Hepatocyte (in vitro differentiated cells): ENCODE measurements around the gene CPEB1. TPM values are rescaled to one million over a fixed set of nuclear protein-coding genes. Genes with fewer than 3 reads are reported as not detected.

Source experiments
- DNase-seq: peaks from one replicate; pipeline ENCODE4 v3.0.0-alpha.2; 2016; ENCODE audit warnings: low spot score
- H2AFZ ChIP-seq: fragments of 200-600 bp; sonication (generic); 2 replicates; pipeline ENCODE4 v1.6.0; 2016; ENCODE audit warnings: antibody characterized with exemption, mild to moderate bottlenecking
- H3K27ac ChIP-seq: fragments of 200-600 bp; sonication (generic); 2 replicates; pipeline ENCODE4 v1.5.1; 2016; ENCODE audit warnings: mild to moderate bottlenecking
- H3K27me3 ChIP-seq: fragments of 200-600 bp; sonication (generic); 2 replicates; pipeline ENCODE4 v1.6.1; 2016
- H3K36me3 ChIP-seq: fragments of 200-600 bp; sonication (generic); replicated peaks from 2 replicates; pipeline ENCODE4 v1.5.1; 2016; ENCODE audit warnings: low read depth; ENCODE audit not compliant: insufficient read depth
- H3K4me1 ChIP-seq: fragments of 200-600 bp; sonication (generic); 2 replicates; pipeline ENCODE4 v1.5.1; 2016; ENCODE audit warnings: mild to moderate bottlenecking, moderate library complexity; ENCODE audit not compliant: insufficient read depth
- H3K4me2 ChIP-seq: fragments of 200-600 bp; sonication (generic); 2 replicates; pipeline ENCODE4 v1.6.0; 2016
- H3K4me3 ChIP-seq: fragments of 200-600 bp; sonication (generic); 2 replicates; pipeline ENCODE4 v1.5.1; 2016; ENCODE audit warnings: mild to moderate bottlenecking
- H3K79me2 ChIP-seq: fragments of 200-600 bp; sonication (generic); 2 replicates; pipeline ENCODE4 v1.6.0; 2017; ENCODE audit warnings: mild to moderate bottlenecking
- H3K9me2 ChIP-seq: fragments of 200-600 bp; sonication (generic); replicated peaks from 2 replicates; pipeline ENCODE4 v1.6.0; 2017; ENCODE audit warnings: mild to moderate bottlenecking; ENCODE audit not compliant: insufficient read depth
- H3K9me3 ChIP-seq: fragments of 200-600 bp; sonication (generic); 2 replicates; pipeline ENCODE4 v1.5.1; 2016; ENCODE audit warnings: low read depth, mild to moderate bottlenecking
- H4K20me1 ChIP-seq: fragments of 200-600 bp; sonication (generic); 2 replicates; pipeline ENCODE4 v1.6.0; 2016; ENCODE audit warnings: mild to moderate bottlenecking; ENCODE audit not compliant: insufficient read depth, poor library complexity, severe bottlenecking
- EZH2 ChIP-seq: fragments of 200-600 bp; sonication (generic); IDR thresholded peaks from 2 replicates; pipeline ENCODE4 v1.6.1; 2016; ENCODE audit warnings: antibody characterized with exemption, mild to moderate bottlenecking, borderline replicate concordance
- EZH2phosphoT487 ChIP-seq: fragments of 200-600 bp; sonication (generic); IDR thresholded peaks from one replicate; pipeline ENCODE4 v1.6.1; 2018; ENCODE audit warnings: antibody characterized with exemption, mild to moderate bottlenecking, low read depth, moderate library complexity; ENCODE audit not compliant: unreplicated experiment, severe bottlenecking
- WGBS: methylation state at CpG from one replicate; pipeline ENCODE4 v1.1.6; 2016; ENCODE audit warnings: low lambda C conversion rate; ENCODE audit errors: missing lambda C conversion rate; 5-methylcytosine and 5-hydroxymethylcytosine counted together
- polyA plus RNA-seq: library from polyadenylated mRNA; unstranded; fragments of >200 nt; fragmentation: Nextera tagmentation; extraction: Ambion mirVana; gene quantifications from 2 replicates; pipeline ENCODE4 v1.2.1, GENCODE V29; 2016
- total RNA-seq: library from RNA; depleted of rRNA; stranded (reverse); fragments of >200 nt; gene quantifications from 2 replicates; pipeline ENCODE4 v1.2.3, GENCODE V29; 2014
- TF ChIP-seq, protein P1 (sequence below): fragments of 200-600 bp; sonication (generic); IDR thresholded peaks from 2 replicates; pipeline ENCODE4 v1.5.1; 2016; ENCODE audit warnings: antibody characterized with exemption, mild to moderate bottlenecking; ENCODE audit not compliant: poor library complexity

The CPEB1 gene
- total and polyA plus RNA-seq, 2 experiments from 2014 or later = 0.87 to 1.9 TPM

DNA sequence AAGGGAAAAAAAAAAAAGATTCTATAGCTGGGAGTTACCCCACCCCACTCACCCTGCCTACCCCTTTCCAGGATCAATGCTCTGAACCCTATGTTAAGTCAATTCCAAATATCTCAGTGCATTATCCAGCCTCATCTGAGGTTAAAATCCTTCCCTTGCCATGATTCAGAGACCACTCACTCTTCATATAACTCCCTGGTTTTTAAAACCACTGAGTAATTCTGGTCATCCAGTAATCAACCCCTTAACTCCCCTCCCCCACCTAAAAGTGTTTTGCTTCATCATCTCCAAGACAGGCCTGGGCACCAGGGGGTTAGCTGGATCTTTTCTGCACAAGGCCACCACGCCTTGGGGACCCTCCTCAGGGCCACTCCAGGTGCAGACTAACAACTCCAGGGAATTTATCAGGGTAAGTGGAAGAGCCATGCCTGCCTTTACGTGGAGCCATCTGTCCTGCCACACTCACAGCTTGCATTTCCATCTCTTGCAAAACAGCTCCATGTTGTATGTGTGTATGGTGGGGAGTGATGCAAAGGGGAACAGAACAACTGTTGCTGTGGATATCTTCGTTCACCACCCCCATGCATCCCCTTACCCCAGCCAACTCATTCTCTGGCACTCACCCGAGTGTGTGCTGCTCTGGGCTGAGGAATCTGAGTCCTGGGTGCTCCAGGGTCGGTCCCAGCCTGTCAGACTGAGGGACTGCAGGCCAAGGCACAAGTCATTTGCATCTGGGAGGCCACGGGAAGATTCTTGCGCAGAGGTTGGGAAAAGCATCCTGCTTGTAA is 76.2 kb downstream of the CPEB1 start:
- Histone ChIP-seq H3K27ac (peak overlapping the region; percentile 60), H3K36me3 (no peaks in the 10 kb centered on the region), H3K9me2 (no peaks in the 10 kb centered on the region), H3K79me2 (no peaks in the 10 kb centered on the region), H3K9me3 (no peaks in the 10 kb centered on the region), H4K20me1 (no peaks in the 10 kb centered on the region), H3K4me3 (no peak overlapping the region), H3K4me1 (no peaks in the 10 kb centered on the region), H2AFZ (peak overlapping the region; percentile 58), H3K4me2 (peak overlapping the region; percentile 75), H3K27me3 (peaks cover 10% of the 10 kb centered on the region)
- DNase-seq = no peak
- 57% methylated on average over 7 of the region's 7 CpGs for WGBS
- no peak for TF ChIP-seq EZH2phosphoT487
- no peak for TF ChIP-seq EZH2

DNA sequence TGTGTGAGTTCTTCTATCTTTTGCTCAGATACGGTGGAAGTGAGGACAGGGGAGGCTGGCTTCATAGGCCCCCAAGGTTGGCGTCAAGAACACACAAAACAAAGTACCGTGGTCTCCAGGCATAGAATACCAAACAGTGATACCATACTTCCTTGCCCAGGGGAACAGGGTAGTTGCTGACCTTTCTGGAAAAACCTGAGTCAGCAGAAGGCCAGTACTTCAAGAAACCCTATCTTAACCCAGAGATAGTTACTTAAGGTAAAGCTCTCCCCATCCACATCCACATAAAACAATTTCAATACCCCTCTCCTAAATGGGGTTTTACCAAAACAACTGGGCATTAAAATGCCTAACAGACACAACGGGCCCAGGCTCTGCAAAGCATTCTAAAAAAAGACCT is 77.3 kb downstream of the CPEB1 start:
- no peaks in the 10 kb centered on the region for H3K27me3 ChIP-seq
- H4K20me1 ChIP-seq = no peaks in the 10 kb centered on the region
- no peak for TF ChIP-seq EZH2phosphoT487
- TF ChIP-seq, protein P1, sequence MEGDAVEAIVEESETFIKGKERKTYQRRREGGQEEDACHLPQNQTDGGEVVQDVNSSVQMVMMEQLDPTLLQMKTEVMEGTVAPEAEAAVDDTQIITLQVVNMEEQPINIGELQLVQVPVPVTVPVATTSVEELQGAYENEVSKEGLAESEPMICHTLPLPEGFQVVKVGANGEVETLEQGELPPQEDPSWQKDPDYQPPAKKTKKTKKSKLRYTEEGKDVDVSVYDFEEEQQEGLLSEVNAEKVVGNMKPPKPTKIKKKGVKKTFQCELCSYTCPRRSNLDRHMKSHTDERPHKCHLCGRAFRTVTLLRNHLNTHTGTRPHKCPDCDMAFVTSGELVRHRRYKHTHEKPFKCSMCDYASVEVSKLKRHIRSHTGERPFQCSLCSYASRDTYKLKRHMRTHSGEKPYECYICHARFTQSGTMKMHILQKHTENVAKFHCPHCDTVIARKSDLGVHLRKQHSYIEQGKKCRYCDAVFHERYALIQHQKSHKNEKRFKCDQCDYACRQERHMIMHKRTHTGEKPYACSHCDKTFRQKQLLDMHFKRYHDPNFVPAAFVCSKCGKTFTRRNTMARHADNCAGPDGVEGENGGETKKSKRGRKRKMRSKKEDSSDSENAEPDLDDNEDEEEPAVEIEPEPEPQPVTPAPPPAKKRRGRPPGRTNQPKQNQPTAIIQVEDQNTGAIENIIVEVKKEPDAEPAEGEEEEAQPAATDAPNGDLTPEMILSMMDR = no peak
- no peak for TF ChIP-seq EZH2
- no peak overlapping the region for H3K4me3 ChIP-seq
- no peak for DNase-seq
- H3K4me2 ChIP-seq = no peak overlapping the region
- no peaks in the 10 kb centered on the region for H3K36me3 ChIP-seq
- no peaks in the 10 kb centered on the region for H3K4me1 ChIP-seq
- H2AFZ ChIP-seq = no peak overlapping the region
- H3K9me2 ChIP-seq = no peaks in the 10 kb centered on the region
- H3K79me2 ChIP-seq = no peaks in the 10 kb centered on the region
- 92% methylated on average over 4 of the region's 4 CpGs for WGBS
- no peaks in the 10 kb centered on the region for H3K9me3 ChIP-seq
- no peak overlapping the region for H3K27ac ChIP-seq

GRCh38 chr15:82568986-82569385 is 78.2 kb downstream of the CPEB1 start:
- Histone ChIP-seq H4K20me1 (no peaks in the 10 kb centered on the region), H3K9me3 (no peaks in the 10 kb centered on the region), H3K36me3 (no peaks in the 10 kb centered on the region), H3K4me1 (no peaks in the 10 kb centered on the region), H3K4me2 (no peak overlapping the region), H3K27me3 (no peaks in the 10 kb centered on the region), H3K79me2 (no peaks in the 10 kb centered on the region), H3K4me3 (no peak overlapping the region), H3K9me2 (no peaks in the 10 kb centered on the region), H2AFZ (no peak overlapping the region), H3K27ac (no peak overlapping the region)
- DNase-seq = no peak
- TF ChIP-seq, protein P1 = no peak
- TF ChIP-seq EZH2phosphoT487 (no peak), EZH2 (no peak)
- WGBS = 83% methylated on average over 5 of the region's 5 CpGs

GRCh38 chr15:82567661-82568060 is 79.5 kb downstream of the CPEB1 start:
- Histone ChIP-seq H3K27me3 (no peaks in the 10 kb centered on the region), H3K9me2 (no peaks in the 10 kb centered on the region), H2AFZ (no peak overlapping the region), H3K36me3 (no peaks in the 10 kb centered on the region), H3K4me2 (no peak overlapping the region), H3K27ac (no peak overlapping the region), H4K20me1 (no peaks in the 10 kb centered on the region), H3K4me3 (no peak overlapping the region), H3K79me2 (no peaks in the 10 kb centered on the region), H3K9me3 (no peaks in the 10 kb centered on the region), H3K4me1 (no peaks in the 10 kb centered on the region)
- no peak for DNase-seq
- WGBS = 71% methylated on average over 2 of the region's 2 CpGs
- TF ChIP-seq, protein P1 = no peak
